Vagina (tissue), 2 donors: ENCODE measurements around the gene ELOVL5. TPM values are rescaled to one million over a fixed set of nuclear protein-coding genes. Genes with fewer than 3 reads are reported as not detected.

Source experiments
- DNase-seq, 2 donors: peaks; one replicate each; pipeline ENCODE4 v3.0.0-alpha.2; 2017; ENCODE audit errors: extremely low spot score in 2 of 2
- H3K27ac ChIP-seq: fragments of 200-600 bp; sonication (generic); one replicate; pipeline ENCODE4 v1.5.1; 2019
- H3K27me3 ChIP-seq: fragments of 200-600 bp; sonication (generic); one replicate; pipeline ENCODE4 v1.5.1; 2019
- H3K36me3 ChIP-seq, 2 donors: fragments of 200-600 bp; sonication (generic); one replicate each; pipeline ENCODE4 v1.5.1; 2017 to 2019
- H3K4me1 ChIP-seq: fragments of 200-600 bp; sonication (generic); one replicate; pipeline ENCODE4 v1.5.1; 2019
- H3K4me3 ChIP-seq, 2 donors: fragments of 200-600 bp; sonication (generic); 1 replicate in 1 of 2; 2 replicates in 1 of 2; pipeline ENCODE4 v1.5.1; 2016 to 2019
- H3K9me3 ChIP-seq: fragments of 200-600 bp; sonication (generic); one replicate; pipeline ENCODE4 v1.5.1; 2019
- CTCF ChIP-seq, 3 experiments: fragments of 450-650 bp in 2 of 3; fragments of 200-600 bp in 1 of 3; sonication (generic) in 1 of 3; IDR thresholded peaks; one replicate each; pipeline ENCODE4 v1.5.1; 2017 to 2019; ENCODE audit warnings: antibody characterized with exemption in 3 of 3, mild to moderate bottlenecking in 2 of 3, moderate library complexity in 2 of 3
- POLR2A ChIP-seq, 2 donors: fragments of 450-650 bp; IDR thresholded peaks; one replicate each; pipeline ENCODE4 v1.6.1; 2017; ENCODE audit warnings: antibody characterized with exemption in 2 of 2, mild to moderate bottlenecking in 2 of 2, moderate library complexity in 2 of 2
- POLR2AphosphoS5 ChIP-seq, 2 donors: sonication (generic); formaldehyde crosslinking; IDR thresholded peaks; one replicate each; pipeline ENCODE4 v1.9.0; 2017; ENCODE audit warnings: antibody characterized with exemption in 2 of 2, mild to moderate bottlenecking in 2 of 2, low read depth in 1 of 2; ENCODE audit not compliant: insufficient read depth in 1 of 2
- intact Hi-C: fragments of 100-400 bp; cut with DNase I; formaldehyde crosslinking; loops from one replicate; pipeline ENCODE4 v1.15.1; 2023
- total RNA-seq: library from RNA; depleted of rRNA; stranded (reverse); fragments of >200 nt; gene quantifications from one replicate; pipeline ENCODE4 v1.2.3, GENCODE V29; 2016

Gene ELOVL5
- total RNA-seq, 1 donor from 2014 or later: 42.5 TPM

- H3K27me3 ChIP-seq: no peaks in the 10 kb centered on the region
- DNase-seq: no peak
- no peak overlapping the region for H3K4me3 ChIP-seq
- no peak overlapping the region for H3K27ac ChIP-seq
- H3K9me3 ChIP-seq: no peaks in the 10 kb centered on the region
- H3K36me3 ChIP-seq: no peaks in the 10 kb centered on the region
- no peaks in the 10 kb centered on the region for H3K4me1 ChIP-seq
- intact Hi-C loops: no loop called here
- TF ChIP-seq POLR2AphosphoS5 (IDR thresholded peaks at IDR 0.05; ENCODE audit: insufficient read depth in 1 of 2, low read depth in 1 of 2) (no peak), CTCF (IDR thresholded peaks at IDR 0.05) (no peak), POLR2A (IDR thresholded peaks at IDR 0.05) (no peak)
These were observed 20.3 kb upstream of the ELOVL5 start for GRCh38 chr6:53369051-53369450.

GRCh38 chr6:53366128-53366641 lies 17.4 kb upstream of the ELOVL5 start:
- TF ChIP-seq POLR2AphosphoS5 (IDR thresholded peaks at IDR 0.05; ENCODE audit: insufficient read depth in 1 of 2, low read depth in 1 of 2) (no peak), POLR2A (IDR thresholded peaks at IDR 0.05) (no peak), CTCF (IDR thresholded peaks at IDR 0.05) (no peak)
- Histone ChIP-seq H3K4me3 (no peak overlapping the region), H3K4me1 (no peaks in the 10 kb centered on the region), H3K27ac (no peak overlapping the region), H3K36me3 (no peaks in the 10 kb centered on the region), H3K9me3 (no peaks in the 10 kb centered on the region), H3K27me3 (no peaks in the 10 kb centered on the region)
- DNase-seq: no peak
- intact Hi-C loops: no loop called here

- no peak for DNase-seq
- Histone ChIP-seq H3K27me3 (no peaks in the 10 kb centered on the region), H3K36me3 (no peaks in the 10 kb centered on the region), H3K4me3 (no peak overlapping the region), H3K27ac (no peak overlapping the region), H3K9me3 (no peaks in the 10 kb centered on the region), H3K4me1 (peaks cover 3% of the 10 kb centered on the region)
- TF ChIP-seq CTCF (IDR thresholded peaks at IDR 0.05) (no peak), POLR2AphosphoS5 (IDR thresholded peaks at IDR 0.05; ENCODE audit: insufficient read depth in 1 of 2, low read depth in 1 of 2) (no peak), POLR2A (IDR thresholded peaks at IDR 0.05) (no peak)
- intact Hi-C loops: no loop called here
These were observed 14.8 kb upstream of the ELOVL5 start for GRCh38 chr6:53363341-53364079.

GRCh38 chr6:53361549-53362031 lies 12.8 kb upstream of the ELOVL5 start:
- DNase-seq: no peak
- Histone ChIP-seq H3K9me3 (no peaks in the 10 kb centered on the region), H3K27ac (peak overlapping the region; percentile 96), H3K4me1 (peaks cover 10% of the 10 kb centered on the region), H3K27me3 (no peaks in the 10 kb centered on the region), H3K36me3 (no peaks in the 10 kb centered on the region), H3K4me3 (no peak overlapping the region)
- intact Hi-C loops: no loop called here
- TF ChIP-seq POLR2A (IDR thresholded peaks at IDR 0.05): no peak
- TF ChIP-seq CTCF (IDR thresholded peaks at IDR 0.05): no peak
- TF ChIP-seq POLR2AphosphoS5 (IDR thresholded peaks at IDR 0.05; ENCODE audit: insufficient read depth in 1 of 2, low read depth in 1 of 2): no peak
